ENCODE measurements around the gene NR3C2. TPM values are rescaled to one million over a fixed set of nuclear protein-coding genes. Genes with fewer than 3 reads are reported as not detected.

Gene NR3C2
- 1 to 10 TPM; 4.8 to 6.2 TPM for total RNA-seq

GRCh38 chr4:148441986-148442831 is at the start of gene NR3C2:
Gene NR3C2, minus strand, starts transcription at chr4:148442414.
- Mint-ChIP-seq H3K4me1 (peaks cover 46% of the 10 kb centered on the region), H3K27me3 (no peaks in the 10 kb centered on the region), H3K4me3 (peak within 1 kb of the TSS; percentile 98), H3K9me3 (no peaks in the 10 kb centered on the region), H3K27ac (peak within 1 kb of the TSS; percentile 91), H3K36me3 (no peaks in the 10 kb centered on the region)
- DNase-seq: peak; percentile 95

DNA sequence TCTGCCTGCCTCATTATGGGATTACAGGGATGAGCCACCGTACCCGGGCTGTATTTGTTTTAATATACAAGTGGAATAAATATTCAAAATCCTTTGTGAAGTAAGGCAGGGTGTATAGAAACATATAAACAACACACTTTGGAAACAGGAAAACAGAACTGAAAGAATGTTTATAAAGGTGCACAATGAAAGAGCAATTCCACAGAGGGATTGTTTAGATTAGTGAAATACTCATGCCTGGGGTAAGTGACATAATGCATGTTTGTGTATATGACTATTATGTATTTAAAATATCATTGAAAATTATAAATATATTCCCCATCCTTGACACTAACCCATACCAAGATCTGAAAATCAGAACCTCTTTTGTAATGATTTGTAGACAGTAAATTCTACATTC is 45.0 kb upstream of the NR3C2 start:
- Mint-ChIP-seq H3K27me3 (no peaks in the 10 kb centered on the region), H3K4me1 (no peaks in the 10 kb centered on the region), H3K36me3 (no peaks in the 10 kb centered on the region), H3K4me3 (no peak overlapping the region), H3K27ac (no peak overlapping the region), H3K9me3 (peaks cover 8% of the 10 kb centered on the region)
- DNase-seq: no peak

GRCh38 chr4:148481636-148482035 is 39.4 kb upstream of the NR3C2 start:
- no peak overlapping the region for H3K4me3 Mint-ChIP-seq
- DNase-seq: no peak
- H3K27ac Mint-ChIP-seq: no peak overlapping the region
- no peaks in the 10 kb centered on the region for H3K4me1 Mint-ChIP-seq
- no peaks in the 10 kb centered on the region for H3K27me3 Mint-ChIP-seq
- H3K36me3 Mint-ChIP-seq: no peaks in the 10 kb centered on the region
- peaks cover 11% of the 10 kb centered on the region for H3K9me3 Mint-ChIP-seq

- no peaks in the 10 kb centered on the region for H3K27me3 Mint-ChIP-seq
- H3K27ac Mint-ChIP-seq: no peak overlapping the region
- no peak for DNase-seq
- no peak overlapping the region for H3K4me3 Mint-ChIP-seq
- H3K4me1 Mint-ChIP-seq: no peaks in the 10 kb centered on the region
- H3K36me3 Mint-ChIP-seq: peaks cover 1% of the 10 kb centered on the region
- H3K9me3 Mint-ChIP-seq: peaks cover 23% of the 10 kb centered on the region
These were observed 35.1 kb upstream of the NR3C2 start for GRCh38 chr4:148477276-148477675.

DNA sequence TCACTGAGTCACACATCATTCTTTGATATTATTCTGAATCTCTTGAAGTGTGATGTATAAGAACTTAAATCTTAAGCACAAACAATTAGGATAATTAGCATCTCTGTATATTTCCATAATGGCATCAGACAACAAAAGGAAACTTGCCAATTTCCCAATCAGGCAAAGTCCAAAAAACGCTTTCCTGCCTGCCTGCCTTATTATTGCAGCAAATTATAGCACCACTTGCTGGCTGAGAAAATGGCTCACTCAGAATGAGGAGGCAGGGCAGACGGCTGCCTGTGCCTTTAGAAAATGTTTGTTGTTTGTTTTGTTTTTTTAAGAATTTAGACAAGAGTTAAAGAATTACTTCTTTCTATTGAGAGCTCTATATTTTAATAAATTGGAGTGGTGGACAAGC is 27.7 kb upstream of the NR3C2 start:
- Mint-ChIP-seq H3K4me1 (no peaks in the 10 kb centered on the region), H3K27me3 (no peaks in the 10 kb centered on the region), H3K36me3 (peaks cover 3% of the 10 kb centered on the region), H3K27ac (no peak overlapping the region), H3K9me3 (peaks cover 11% of the 10 kb centered on the region), H3K4me3 (no peak overlapping the region)
- no peak for DNase-seq

GRCh38 chr4:148454835-148455234 is 12.6 kb upstream of the NR3C2 start:
- Mint-ChIP-seq H3K4me1 (peaks cover 3% of the 10 kb centered on the region), H3K27ac (no peak overlapping the region), H3K9me3 (no peaks in the 10 kb centered on the region), H3K4me3 (no peak overlapping the region), H3K27me3 (no peaks in the 10 kb centered on the region), H3K36me3 (no peaks in the 10 kb centered on the region)
- no peak for DNase-seq

GRCh38 chr4:148453833-148454232 is 11.6 kb upstream of the NR3C2 start:
- H3K4me3 Mint-ChIP-seq: no peak overlapping the region
- no peak overlapping the region for H3K27ac Mint-ChIP-seq
- H3K4me1 Mint-ChIP-seq: peaks cover 1% of the 10 kb centered on the region
- H3K9me3 Mint-ChIP-seq: no peaks in the 10 kb centered on the region
- no peaks in the 10 kb centered on the region for H3K27me3 Mint-ChIP-seq
- no peak for DNase-seq
- no peaks in the 10 kb centered on the region for H3K36me3 Mint-ChIP-seq

DNA sequence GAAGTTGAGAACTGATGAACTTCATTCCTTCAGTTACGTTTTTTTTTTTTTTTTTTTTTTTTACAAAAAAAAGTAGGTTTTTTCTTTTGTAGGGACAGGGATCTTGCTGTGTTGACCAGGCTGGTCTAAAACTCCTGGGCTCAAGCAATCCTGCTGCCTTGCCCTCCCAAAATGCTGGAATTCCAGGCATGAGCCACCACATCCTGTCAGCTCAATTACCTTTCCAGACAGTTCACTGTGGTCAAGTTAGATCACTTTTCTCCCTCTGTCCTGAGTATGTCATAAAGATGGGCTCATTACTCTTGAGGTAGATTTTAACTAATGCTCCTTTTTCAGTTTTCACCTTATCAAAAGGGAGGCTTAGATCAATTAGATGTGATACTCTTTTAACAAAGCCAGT is 10.8 kb upstream of the NR3C2 start:
- DNase-seq: no peak
- H3K9me3 Mint-ChIP-seq: no peaks in the 10 kb centered on the region
- H3K4me1 Mint-ChIP-seq: peaks cover 2% of the 10 kb centered on the region
- H3K27me3 Mint-ChIP-seq: no peaks in the 10 kb centered on the region
- no peak overlapping the region for H3K27ac Mint-ChIP-seq
- H3K4me3 Mint-ChIP-seq: no peak overlapping the region
- no peaks in the 10 kb centered on the region for H3K36me3 Mint-ChIP-seq

- DNase-seq: no peak
- no peak overlapping the region for H3K27ac Mint-ChIP-seq
- no peaks in the 10 kb centered on the region for H3K9me3 Mint-ChIP-seq
- H3K27me3 Mint-ChIP-seq: no peaks in the 10 kb centered on the region
- H3K4me3 Mint-ChIP-seq: no peak overlapping the region
- no peaks in the 10 kb centered on the region for H3K36me3 Mint-ChIP-seq
- H3K4me1 Mint-ChIP-seq: peaks cover 22% of the 10 kb centered on the region
These were observed 7.7 kb upstream of the NR3C2 start for GRCh38 chr4:148449921-148450320.

DNA sequence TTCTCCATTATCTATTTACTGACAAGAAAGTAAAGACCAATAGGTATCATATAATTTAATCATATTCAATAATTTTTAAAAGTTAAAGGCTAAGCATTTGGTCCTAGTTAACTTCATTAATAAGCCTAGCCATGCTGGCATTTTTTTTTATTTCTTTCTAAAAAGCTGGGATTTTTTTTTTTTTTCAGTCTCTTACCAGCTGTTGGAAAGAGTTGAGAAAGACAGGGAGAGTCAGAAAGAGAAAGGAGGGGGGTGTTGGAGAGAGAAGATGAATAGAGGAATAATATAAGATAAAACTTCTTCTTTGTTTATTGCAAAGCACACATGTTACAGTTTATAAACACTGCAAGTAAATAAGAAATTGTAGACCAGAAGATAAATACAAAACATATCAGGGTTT is 5.9 kb upstream of the NR3C2 start:
- H3K27me3 Mint-ChIP-seq: no peaks in the 10 kb centered on the region
- no peaks in the 10 kb centered on the region for H3K9me3 Mint-ChIP-seq
- no peak overlapping the region for H3K4me3 Mint-ChIP-seq
- peaks cover 22% of the 10 kb centered on the region for H3K4me1 Mint-ChIP-seq
- no peak overlapping the region for H3K27ac Mint-ChIP-seq
- no peaks in the 10 kb centered on the region for H3K36me3 Mint-ChIP-seq
- DNase-seq: no peak

DNA sequence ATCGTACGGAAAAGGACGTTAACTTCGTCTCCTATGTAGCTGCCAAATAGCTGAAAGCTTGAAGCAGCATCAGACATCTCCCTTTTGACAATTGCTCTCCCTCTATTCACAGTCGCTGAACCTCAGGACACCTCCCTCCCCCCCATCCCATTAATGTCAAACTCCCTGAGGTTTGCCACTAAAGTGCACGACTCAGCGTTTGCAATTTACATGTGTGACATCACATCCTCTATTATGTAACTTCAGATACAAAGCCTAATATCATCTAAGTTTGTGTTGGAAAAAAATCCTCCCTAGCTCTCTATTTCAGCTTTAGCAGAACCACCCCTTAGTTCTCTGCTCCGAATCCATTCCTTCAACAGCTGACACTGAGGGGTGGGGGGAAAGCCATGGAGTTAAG is 5.5 kb upstream of the NR3C2 start:
- Mint-ChIP-seq H3K4me3 (no peak overlapping the region), H3K4me1 (peaks cover 22% of the 10 kb centered on the region)

GRCh38 chr4:148445860-148446330 is 3.7 kb upstream of the NR3C2 start:
- Mint-ChIP-seq H3K27me3 (no peaks in the 10 kb centered on the region), H3K36me3 (no peaks in the 10 kb centered on the region), H3K4me1 (peaks cover 24% of the 10 kb centered on the region), H3K4me3 (peak overlapping the region; percentile 77), H3K27ac (peak overlapping the region; percentile 69), H3K9me3 (no peaks in the 10 kb centered on the region)
- DNase-seq: no peak

More for the DNA sequence above, 5.5 kb upstream of the NR3C2 start:
- no peaks in the 10 kb centered on the region for H3K27me3 Mint-ChIP-seq
- no peaks in the 10 kb centered on the region for H3K9me3 Mint-ChIP-seq
- H3K27ac Mint-ChIP-seq: no peak overlapping the region
- DNase-seq: no peak
- H3K36me3 Mint-ChIP-seq: no peaks in the 10 kb centered on the region

DNA sequence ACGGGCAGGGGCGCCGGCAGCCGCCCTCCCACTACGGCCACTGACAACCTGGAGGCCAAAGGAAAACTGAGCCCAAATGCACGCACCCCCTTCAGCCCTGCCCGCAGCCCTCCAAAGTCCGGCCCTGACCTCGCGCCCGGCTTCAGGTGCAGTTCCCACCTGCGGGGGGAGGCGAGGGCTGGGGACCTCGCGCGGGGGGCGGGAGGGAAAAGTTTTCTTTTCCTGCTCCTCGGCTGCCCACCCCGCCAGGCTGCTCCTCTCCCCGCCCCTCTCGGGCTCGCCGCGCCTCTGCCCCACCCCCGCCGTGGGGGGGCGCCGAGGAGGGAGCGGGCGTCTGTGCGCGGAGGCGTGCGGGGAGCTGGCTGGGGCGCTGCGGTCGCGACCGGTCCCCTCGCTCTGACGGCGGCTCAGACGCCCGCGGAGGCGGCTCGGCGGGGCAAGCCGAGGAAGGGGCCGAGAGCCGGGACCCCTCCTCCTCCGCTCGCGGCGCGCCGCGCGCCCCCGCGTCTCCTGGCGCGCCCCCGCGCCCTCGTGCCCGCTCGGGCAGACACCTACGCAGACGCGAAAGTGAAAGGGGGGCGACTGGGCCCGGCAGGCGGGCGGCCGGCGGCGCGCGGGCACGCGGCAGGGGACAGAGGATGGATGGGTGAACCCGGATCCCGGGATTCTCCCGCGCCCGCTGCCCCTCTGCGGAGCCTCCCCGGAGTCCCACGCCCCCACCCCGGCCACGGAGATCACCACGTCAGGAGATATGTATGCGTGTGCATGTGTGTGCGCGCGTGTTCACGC is 3.1 kb upstream of the NR3C2 start:
- Mint-ChIP-seq H3K27me3 (no peaks in the 10 kb centered on the region), H3K4me3 (peak overlapping the region; percentile 77), H3K9me3 (no peaks in the 10 kb centered on the region), H3K4me1 (peaks cover 30% of the 10 kb centered on the region), H3K36me3 (no peaks in the 10 kb centered on the region), H3K27ac (peak overlapping the region; percentile 69)
- peak; percentile 81 for DNase-seq

DNA sequence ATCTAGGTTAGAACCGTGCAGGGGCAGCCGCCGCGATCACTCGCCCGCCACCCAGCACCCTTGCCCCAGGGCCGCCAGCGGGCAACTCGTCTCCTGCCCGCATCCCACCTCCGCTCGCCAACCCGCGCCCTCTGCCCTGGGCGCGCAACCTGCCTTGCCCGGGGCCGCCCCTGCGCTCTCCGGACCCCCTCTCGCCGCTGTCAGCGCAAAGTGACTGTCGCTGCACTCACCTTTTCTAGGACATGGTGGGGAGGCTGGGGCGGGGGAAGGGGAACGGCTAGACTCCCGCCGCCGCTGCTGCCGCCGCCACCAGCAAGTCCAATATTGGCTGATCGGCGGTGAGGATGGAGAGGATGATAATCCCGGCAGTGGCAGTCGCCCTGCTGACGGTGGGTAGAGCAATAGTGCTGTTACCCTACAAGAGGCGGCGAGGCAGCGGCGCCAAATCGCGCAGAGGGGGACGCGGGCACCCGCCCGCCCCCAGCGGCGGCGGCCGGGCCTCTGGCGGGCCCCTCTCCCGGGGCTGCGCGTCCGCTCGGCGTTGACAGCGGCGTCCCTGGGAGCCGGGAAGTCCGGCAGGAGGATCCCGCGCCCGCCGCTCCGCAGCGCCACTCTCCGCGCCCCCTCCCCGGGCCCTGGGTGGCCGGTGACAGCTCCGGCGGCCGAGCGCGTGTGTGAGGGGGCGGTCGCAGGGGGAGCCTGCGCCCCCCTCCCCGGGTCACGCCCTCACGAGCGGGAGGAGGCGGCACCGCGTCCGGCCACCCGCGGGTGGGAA is 2.3 kb upstream of the NR3C2 start:
- H3K27me3 Mint-ChIP-seq: no peaks in the 10 kb centered on the region
- peaks cover 37% of the 10 kb centered on the region for H3K4me1 Mint-ChIP-seq
- peak overlapping the region; percentile 79 for H3K27ac Mint-ChIP-seq
- peak; percentile 57 for DNase-seq
- no peaks in the 10 kb centered on the region for H3K36me3 Mint-ChIP-seq
- no peaks in the 10 kb centered on the region for H3K9me3 Mint-ChIP-seq
- peak overlapping the region; percentile 98 for H3K4me3 Mint-ChIP-seq

Data from activated naive CD8-positive, alpha-beta T cell treated with anti-CD3 and anti-CD28 coated beads for 36 hours (primary cell).